ENCODE data around the gene IGF2BP2.

Gene IGF2BP2

GRCh38 chr3:185729337-185730055 is 95.3 kb downstream of the IGF2BP2 start:
- H3K36me3 ChIP-seq (ENCODE audit: low read depth): peaks cover 27% of the 10 kb centered on the region
- DNase-seq (ENCODE audit: low spot score): no peak
- peak overlapping the region; percentile 19 for H3K4me3 ChIP-seq (ENCODE audit: severe bottlenecking)
- no peaks in the 10 kb centered on the region for H3K9me3 ChIP-seq (ENCODE audit: severe bottlenecking)
- ATAC-seq (ENCODE audit: low read depth): peak; percentile 20
- peak overlapping the region; percentile 100 for H3K27ac ChIP-seq (ENCODE audit: poor library complexity, severe bottlenecking)
- no peaks in the 10 kb centered on the region for H3K27me3 ChIP-seq (ENCODE audit: insufficient read depth, poor library complexity, severe bottlenecking)
- no peak for TF ChIP-seq CTCF (IDR thresholded peaks at IDR 0.05; ENCODE audit: poor library complexity, severe bottlenecking)
- H3K4me1 ChIP-seq (ENCODE audit: insufficient read depth, poor library complexity, severe bottlenecking): peaks cover 77% of the 10 kb centered on the region

- H3K27me3 ChIP-seq (ENCODE audit: insufficient read depth, poor library complexity, severe bottlenecking): no peaks in the 10 kb centered on the region
- no peak for TF ChIP-seq CTCF (IDR thresholded peaks at IDR 0.05; ENCODE audit: poor library complexity, severe bottlenecking)
- no peaks in the 10 kb centered on the region for H3K9me3 ChIP-seq (ENCODE audit: severe bottlenecking)
- peak overlapping the region; percentile 19 for H3K4me3 ChIP-seq (ENCODE audit: severe bottlenecking)
- no peak for ATAC-seq (ENCODE audit: low read depth)
- peaks cover 27% of the 10 kb centered on the region for H3K36me3 ChIP-seq (ENCODE audit: low read depth)
- peaks cover 71% of the 10 kb centered on the region for H3K4me1 ChIP-seq (ENCODE audit: insufficient read depth, poor library complexity, severe bottlenecking)
- peak overlapping the region; percentile 100 for H3K27ac ChIP-seq (ENCODE audit: poor library complexity, severe bottlenecking)
- DNase-seq (ENCODE audit: low spot score): no peak
These were observed 96.1 kb downstream of the IGF2BP2 start for GRCh38 chr3:185728630-185729336.

DNA sequence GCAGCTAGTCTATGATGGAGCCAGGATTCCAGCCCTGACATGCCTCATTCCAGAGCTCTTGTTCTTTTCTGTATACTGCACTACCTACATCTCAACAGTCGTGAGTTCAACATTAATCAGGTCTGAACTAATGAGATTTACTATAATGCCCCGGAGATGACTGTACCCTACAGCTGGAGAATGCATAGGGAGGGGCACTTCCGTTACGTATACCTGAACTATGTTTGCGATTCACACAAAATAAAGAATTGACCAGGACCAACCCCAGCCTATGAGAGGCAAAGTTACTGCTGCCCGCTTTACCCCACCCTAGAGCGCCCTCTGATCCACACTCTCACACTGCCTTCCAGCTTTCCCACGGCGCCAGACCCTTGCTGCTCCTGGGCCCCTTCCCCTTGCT is 97.0 kb downstream of the IGF2BP2 start:
- Histone ChIP-seq H3K4me3 (ENCODE audit: severe bottlenecking) (peak overlapping the region; percentile 19), H3K27me3 (ENCODE audit: insufficient read depth, poor library complexity, severe bottlenecking) (no peaks in the 10 kb centered on the region), H3K27ac (ENCODE audit: poor library complexity, severe bottlenecking) (peak overlapping the region; percentile 100), H3K4me1 (ENCODE audit: insufficient read depth, poor library complexity, severe bottlenecking) (peaks cover 62% of the 10 kb centered on the region), H3K36me3 (ENCODE audit: low read depth) (peaks cover 22% of the 10 kb centered on the region), H3K9me3 (ENCODE audit: severe bottlenecking) (no peaks in the 10 kb centered on the region)
- ATAC-seq (ENCODE audit: low read depth) (peak; percentile 86), DNase-seq (ENCODE audit: low spot score) (peak; percentile 81)
- peak; percentile 20 for TF ChIP-seq CTCF (IDR thresholded peaks at IDR 0.05; ENCODE audit: poor library complexity, severe bottlenecking)

DNA sequence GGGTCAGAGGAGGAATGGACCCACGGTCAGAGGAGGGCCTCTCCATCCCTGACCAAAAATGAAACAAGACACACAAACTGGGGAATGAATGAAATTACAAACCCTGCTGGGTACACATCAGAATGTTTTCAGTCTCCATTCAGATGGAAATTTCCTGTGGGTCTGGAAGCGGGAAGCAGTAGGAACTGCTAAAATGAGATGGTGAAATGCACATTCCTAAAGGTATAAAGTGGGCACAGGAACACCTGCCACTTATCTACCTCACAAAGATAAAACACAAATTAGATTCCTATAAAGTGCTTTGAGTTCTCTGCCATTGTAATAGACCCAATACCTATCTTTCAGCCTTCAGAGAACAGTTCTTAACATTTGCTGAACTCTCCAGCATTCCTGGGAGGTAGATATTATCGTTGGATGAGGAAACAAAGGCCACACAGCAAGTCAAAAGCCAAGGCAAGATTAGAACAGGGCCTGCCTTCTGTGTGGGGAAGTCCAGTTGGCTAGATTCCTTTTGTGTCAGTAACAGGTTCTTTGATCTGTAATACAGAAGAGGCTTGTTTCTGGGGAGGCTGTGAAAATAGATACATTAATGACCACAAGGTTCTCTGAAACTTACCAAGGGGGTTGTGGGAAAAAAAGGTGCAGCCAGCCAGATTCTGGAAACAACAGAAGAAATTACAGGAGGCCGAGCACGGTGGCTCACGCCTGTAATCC is 98.4 kb downstream of the IGF2BP2 start:
- Histone ChIP-seq H3K9me3 (ENCODE audit: severe bottlenecking) (no peaks in the 10 kb centered on the region), H3K27me3 (ENCODE audit: insufficient read depth, poor library complexity, severe bottlenecking) (no peaks in the 10 kb centered on the region), H3K4me3 (ENCODE audit: severe bottlenecking) (no peak overlapping the region), H3K4me1 (ENCODE audit: insufficient read depth, poor library complexity, severe bottlenecking) (peaks cover 47% of the 10 kb centered on the region), H3K36me3 (ENCODE audit: low read depth) (peaks cover 22% of the 10 kb centered on the region), H3K27ac (ENCODE audit: poor library complexity, severe bottlenecking) (peak overlapping the region; percentile 100)
- TF ChIP-seq CTCF (IDR thresholded peaks at IDR 0.05; ENCODE audit: poor library complexity, severe bottlenecking): no peak
- DNase-seq (ENCODE audit: low spot score) (no peak), ATAC-seq (ENCODE audit: low read depth) (no peak)

Measured in RWPE2 (cell line).